Stimulated activated naive CD8-positive, alpha-beta T cell treated with anti-CD3 and anti-CD28 coated beads, Interleukin-15, Interleukin-2, amounts not matched to agents 100 U/mL and 50 U/mL, for 24 hours (primary cell): ENCODE results near the gene NMNAT3.

Experiments used
- ATAC-seq: fragments of 150-1000 bp; cut with Tn5 transposase; one replicate; pipeline ENCODE4 v1.10.0; 2021
- DNase-seq: peaks from one replicate; pipeline ENCODE4 v3.0.0; 2021

The NMNAT3 gene

DNA sequence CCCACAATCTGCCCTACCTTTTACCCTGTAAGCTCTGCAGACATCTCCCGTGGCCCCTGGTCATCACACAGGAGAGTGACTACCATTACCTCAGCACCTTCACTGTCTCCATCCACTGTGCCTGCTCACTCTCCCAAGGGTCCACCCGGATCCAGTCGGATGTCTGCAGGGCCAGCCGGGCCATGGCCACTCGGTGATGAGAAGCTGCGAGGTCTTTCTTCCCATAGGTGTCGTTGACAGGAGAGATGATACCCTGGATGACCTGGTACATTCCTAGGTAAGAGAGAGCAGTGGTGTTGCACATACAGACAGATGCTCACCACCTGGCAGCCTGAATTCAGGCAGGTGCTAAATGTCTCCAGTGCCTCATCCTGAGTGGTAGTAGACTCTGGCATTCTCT, 99.0 kb downstream of the NMNAT3 start:
- ATAC-seq: no peak
- DNase-seq: no peak

- ATAC-seq: no peak
- DNase-seq: no peak
Measured at GRCh38 chr3:139577909-139578308, 99.9 kb downstream of the NMNAT3 start.

DNA sequence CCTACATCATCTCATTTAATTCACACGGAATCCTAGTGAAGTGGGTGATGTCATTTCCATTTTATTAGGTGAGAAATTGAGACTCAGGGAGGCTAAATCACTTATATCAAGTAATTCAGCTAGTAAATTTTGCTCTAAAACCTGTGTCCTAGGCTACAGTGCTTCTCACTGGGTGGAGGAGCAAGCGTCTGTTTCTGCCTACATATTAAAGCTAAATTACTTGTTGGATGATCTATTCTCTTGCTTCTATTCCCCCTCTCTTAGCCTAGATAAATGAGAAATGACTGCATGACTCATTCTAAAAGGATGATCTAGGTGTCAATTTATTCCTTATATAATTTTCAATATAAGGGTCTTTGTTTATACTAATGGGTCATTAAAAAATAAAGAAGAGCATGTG, 100.4 kb downstream of the NMNAT3 start:
- no peak for DNase-seq

DNA sequence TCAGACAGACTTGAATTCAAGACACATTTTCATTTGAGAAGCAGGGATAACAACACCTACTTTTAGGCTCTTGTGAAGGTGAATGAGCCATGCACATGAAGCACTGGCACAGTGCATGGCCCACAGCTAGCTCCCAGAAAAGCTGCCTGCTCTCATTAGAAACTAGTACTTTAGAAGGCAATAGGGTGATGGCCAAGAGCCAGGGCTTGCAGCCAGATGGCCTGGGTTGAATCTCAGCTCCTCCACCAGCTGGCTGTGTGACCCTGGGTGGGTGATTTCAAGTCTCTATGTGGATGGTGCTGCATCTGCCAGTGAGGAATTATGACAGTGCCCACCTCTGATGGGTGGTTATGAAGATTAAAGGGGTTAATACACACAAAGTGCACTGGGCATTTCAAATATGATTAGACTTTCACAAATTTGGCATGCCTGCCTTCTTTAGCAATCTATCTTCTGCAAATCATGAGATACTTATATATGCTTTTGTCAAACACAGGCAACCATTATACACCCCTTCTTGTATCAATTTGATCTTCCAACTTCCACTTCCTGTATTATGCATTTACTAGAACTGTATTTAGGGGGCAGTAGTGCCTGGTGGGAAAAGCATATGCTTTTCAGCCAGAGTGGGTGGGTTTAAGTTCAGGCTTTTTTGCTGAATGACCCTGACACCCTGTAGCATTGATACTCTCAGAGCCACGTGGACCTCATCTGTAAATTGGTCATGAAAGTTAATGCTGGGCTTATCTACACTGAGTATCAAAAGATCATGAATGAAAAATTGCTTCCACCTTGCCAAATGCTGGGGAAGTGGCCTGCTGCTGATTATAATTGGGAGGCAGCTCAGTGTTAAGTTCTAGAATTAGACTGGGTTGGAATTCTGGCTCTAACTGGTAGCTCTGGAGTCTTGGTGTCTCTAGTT, 103.5 kb downstream of the NMNAT3 start:
- ATAC-seq: no peak

More for the DNA sequence above, 100.4 kb downstream of the NMNAT3 start:
- no peak for ATAC-seq

GRCh38 chr3:139572847-139573672, 104.7 kb downstream of the NMNAT3 start:
- DNase-seq: no peak
- no peak for ATAC-seq

More for the DNA sequence above, 103.5 kb downstream of the NMNAT3 start:
- DNase-seq: no peak

DNA sequence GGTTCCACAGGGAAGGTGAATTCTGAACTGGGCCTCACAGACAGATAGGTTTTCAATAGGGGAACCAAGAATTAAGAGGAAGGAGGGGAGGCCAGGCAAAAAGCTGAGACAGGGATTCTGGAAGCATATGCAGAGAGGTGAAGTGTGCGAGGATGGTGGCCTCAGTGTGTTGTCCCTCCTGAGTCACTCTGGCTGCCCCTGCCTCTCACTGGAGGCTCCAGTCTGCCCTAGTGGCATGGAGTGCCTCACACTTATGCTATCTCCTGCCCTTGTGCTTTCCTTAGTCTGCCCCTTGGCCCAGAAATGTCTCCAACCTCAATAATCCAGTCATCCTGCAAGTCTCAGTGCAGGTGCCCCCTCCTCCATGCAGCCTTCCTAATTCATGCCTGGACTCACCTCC, 106.1 kb downstream of the NMNAT3 start:
- ATAC-seq (no peak), DNase-seq (no peak)

DNA sequence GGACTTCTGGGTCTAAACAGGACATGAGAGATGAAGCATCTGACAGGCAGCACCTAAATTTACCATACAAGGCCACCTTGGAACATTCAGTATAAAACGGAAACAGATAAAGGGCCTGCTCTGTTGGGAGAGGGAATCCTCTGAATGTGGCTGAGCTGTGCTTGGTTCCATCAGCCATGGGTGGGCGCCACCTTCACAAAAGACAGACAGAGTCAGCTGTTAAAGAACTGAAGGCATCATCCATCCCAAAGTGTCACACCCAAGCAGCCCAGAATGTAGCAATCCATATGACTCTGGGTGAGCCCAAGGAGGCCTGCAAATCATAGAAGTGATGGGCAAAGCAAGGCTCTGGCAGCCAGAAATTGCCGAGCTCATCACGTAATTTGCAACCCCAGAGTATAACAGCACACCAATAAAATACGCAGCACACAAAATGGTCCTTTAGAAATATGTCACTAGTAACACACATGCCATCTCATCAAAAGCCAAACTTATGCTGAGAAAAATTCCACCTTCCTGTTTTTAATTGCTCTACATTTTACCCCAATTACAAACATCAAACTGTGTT, 113.4 kb downstream of the NMNAT3 start:
- no peak for DNase-seq
- ATAC-seq: no peak

GRCh38 chr3:139561959-139562676, 115.7 kb downstream of the NMNAT3 start:
- ATAC-seq (no peak), DNase-seq (no peak)

DNA sequence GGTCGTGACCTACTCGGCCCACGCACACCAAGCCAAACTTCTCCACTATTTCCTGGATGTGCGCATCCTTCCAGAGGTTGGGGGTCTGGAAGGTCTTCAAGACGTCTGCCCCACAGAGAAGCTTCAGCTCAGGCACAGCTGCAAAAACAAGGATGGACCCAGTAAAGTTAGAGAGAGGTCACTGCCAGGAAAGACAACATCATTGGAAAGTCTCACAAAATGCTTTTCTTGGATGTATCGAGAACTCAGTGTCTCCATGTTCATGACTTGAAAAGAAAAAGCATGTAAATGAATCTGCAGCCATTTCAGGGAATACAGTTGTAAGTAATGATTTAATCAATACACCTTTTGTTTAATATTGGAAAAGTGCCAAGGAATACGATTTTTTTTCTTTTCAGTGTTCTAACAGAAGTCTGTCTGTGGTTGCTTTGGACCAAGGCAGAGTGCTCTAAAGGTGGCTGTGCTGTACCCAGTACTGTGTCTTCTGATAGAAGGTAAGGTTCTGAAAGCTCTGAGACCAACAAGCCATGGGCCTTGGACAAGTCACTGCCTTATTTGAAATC, 116.4 kb downstream of the NMNAT3 start:
- DNase-seq: no peak
- ATAC-seq: no peak

DNA sequence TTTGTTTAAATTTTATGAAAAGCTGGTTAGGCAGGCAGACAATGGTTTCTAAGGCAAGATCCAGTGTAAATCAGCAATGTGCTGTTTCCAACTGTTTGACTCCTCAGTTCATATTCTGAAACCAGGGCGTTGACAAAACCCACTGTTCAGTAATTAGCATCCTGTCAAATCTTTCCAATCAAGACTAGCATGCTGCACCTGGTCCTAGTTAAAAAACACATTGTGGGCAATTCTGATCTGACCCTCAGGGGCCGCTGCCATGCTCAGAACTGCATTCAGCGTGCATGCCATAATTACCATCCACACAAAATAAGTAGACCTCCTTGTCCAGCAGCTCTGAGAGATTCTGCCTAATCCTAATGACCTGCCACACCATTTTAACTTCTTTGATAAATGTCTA, 117.4 kb downstream of the NMNAT3 start:
- ATAC-seq (no peak), DNase-seq (no peak)

GRCh38 chr3:139559541-139559940, 118.2 kb downstream of the NMNAT3 start:
- DNase-seq: no peak

DNA sequence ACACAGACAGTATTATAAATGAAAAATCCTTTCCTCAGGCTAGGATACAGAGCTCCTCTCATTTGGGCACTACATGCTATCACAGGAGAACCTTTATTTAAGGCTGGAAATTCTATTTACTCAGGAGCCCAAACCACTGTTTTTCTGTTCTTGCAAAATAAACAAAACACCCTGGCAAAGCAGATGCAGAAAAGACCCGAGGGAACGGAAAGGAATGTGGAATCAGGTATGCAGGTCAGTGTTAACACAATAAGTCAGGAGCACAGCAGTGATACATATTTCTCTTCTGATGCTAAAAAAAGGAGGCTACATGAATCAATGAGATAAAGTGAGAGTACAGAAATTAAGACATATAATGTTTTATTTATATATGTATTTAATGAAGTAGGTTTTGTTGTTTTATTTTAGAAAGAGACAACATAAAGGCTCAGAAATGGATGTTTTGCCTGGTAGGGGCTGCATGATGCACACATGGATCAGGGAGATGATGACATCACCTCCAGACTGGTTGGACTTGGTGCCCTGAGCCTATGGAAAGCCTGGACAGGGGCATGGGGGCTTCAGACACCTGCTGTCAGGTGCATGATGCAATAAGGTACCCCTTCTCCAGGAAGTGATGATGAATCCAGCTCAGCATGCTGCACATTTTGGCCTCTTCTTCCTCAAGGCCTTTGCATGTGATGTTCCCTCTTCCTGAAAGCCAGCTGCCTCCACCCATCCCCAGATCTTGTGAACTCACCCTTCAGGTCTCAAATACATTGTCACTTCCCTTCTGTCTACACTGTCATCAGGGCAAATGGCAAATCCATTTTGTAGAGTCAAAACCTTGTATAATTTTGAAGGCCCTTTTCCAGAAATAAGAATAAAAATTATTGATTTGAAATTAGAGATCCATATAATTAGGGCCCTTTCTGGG, 119.2 kb downstream of the NMNAT3 start:
- no peak for ATAC-seq
- DNase-seq: no peak

More at GRCh38 chr3:139559541-139559940, 118.2 kb downstream of the NMNAT3 start:
- no peak for ATAC-seq

DNA sequence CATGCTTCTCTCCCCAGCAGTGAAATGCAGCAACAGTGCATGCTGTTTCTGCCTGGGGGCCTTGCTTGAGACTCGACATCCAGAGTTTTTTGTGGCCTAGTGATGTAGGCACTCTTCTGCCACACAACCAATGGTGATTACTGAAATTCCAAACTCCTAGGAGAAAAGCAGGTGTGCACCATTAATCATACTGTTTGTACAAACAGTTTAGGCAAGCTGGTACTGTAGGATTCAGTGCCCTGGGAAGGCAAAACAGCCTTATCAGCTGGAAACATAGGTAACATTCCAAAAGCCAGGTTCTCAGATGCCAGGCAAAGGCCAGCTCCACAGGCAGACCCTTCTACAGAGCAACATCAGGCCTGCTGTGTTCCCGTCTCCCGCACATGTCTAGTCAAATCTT, 120.7 kb downstream of the NMNAT3 start:
- no peak for ATAC-seq
- no peak for DNase-seq

- DNase-seq (no peak), ATAC-seq (no peak)
Measured at GRCh38 chr3:139555249-139555648, 122.5 kb downstream of the NMNAT3 start.

GRCh38 chr3:139554628-139555027, 123.1 kb downstream of the NMNAT3 start:
- DNase-seq (no peak), ATAC-seq (no peak)

DNA sequence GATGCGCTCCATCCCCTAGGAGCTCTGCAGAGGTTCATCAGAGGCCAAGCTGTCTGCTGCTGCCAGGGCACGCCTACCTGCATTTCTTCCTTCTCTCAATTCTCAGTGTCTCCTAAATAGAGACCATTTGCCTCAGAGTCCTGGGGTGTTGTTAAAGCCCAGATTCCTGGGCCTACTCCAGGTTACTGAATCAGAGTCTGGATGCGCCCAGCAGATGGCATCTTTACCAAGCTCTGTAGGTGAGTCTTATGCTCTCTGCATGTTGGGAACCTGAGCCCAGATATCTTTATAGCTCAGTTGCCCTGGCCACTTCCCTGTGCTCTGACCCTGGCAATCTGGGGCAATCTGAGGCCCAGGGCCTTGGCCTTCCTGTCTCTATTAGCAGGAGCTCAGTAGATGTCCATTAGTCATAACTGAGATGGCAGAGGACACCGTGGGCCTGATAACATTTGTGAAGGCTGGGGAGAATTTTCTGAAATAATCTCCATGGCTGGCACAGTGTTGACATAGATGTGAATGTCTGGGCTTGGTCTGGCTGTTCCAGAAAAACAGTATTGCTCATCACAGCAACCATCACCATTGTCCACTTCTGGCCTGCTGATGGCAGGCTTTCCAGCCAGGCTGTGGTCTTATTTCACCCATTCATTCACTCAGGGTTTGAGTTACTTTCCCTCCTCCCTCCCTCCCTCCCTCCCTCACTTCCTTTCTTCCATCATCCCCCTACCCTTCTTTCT, 125.0 kb downstream of the NMNAT3 start:
- ATAC-seq: no peak
- DNase-seq: no peak

DNA sequence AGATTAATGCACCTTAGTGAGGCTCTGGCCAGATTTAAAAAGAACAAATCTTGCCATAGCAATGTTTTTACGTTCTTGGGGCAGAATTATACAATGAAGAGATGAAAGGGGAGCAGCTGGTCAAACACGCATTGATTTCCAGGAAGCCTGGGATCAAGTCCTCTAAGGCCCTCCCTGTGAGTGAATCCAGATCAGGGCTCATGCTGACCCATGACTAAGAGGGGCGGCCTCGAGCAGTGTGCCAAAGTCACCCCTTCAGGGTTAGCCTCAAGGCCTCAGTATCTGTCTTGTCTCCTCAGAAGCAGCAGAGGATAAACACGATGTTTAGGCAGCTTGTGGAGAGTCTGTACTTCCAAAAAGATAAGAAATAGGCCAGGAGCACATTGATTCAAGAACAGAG, 129.0 kb downstream of the NMNAT3 start:
- no peak for DNase-seq
- ATAC-seq: no peak

GRCh38 chr3:139547666-139548065, 130.1 kb downstream of the NMNAT3 start:
- no peak for ATAC-seq
- DNase-seq: no peak

- ATAC-seq: no peak
Measured at GRCh38 chr3:139546772-139547171, 131.0 kb downstream of the NMNAT3 start.

More at GRCh38 chr3:139546772-139547171, 131.0 kb downstream of the NMNAT3 start:
- DNase-seq: no peak
